HepG2 (cell line): ENCODE results near the gene FAM171A2. TPM values are rescaled to one million over a fixed set of nuclear protein-coding genes. Genes with fewer than 3 reads are reported as not detected.

Source experiments
- ATAC-seq: fragments of 200-7000 bp; cut with Tn5 transposase; 3 replicates; pipeline ENCODE4 v1.9.1; 2020; ENCODE audit warnings: mild to moderate bottlenecking, moderate library complexity
- BruUV-seq: library from RNA; stranded (reverse); fragments of 400-500 nt; replicated peaks from 2 replicates; lab custom pipeline; 2021; lab: Mats Ljungman, UMichigan
- CTCF ChIA-PET: fragments of 300-600 bp; formaldehyde crosslinking; extraction: SDS; loops from one replicate; lab custom pipeline; 2021; ENCODE audit warnings: low total read pairs, inconsistent platforms, low intra/inter-chr PET ratio; lab: Yijun Ruan, JAX
- POLR2A ChIA-PET: fragments of 350-600 bp; sonication (Branson Sonifier 250); formaldehyde crosslinking; loops from one replicate; lab custom pipeline; 2020; ENCODE audit warnings: antibody characterized with exemption, inconsistent platforms; lab: Yijun Ruan, JAX
- DNase-seq: peaks from one replicate; pipeline ENCODE4 v3.0.0-alpha.2; 2015; ENCODE audit warnings: low spot score
- FAIRE-seq: peaks from 3 replicates; lab custom pipeline; 2011; peaks lifted over from hg19 to GRCh38; lab: Jason Lieb, UNC
- H2AFZ ChIP-seq: one replicate; pipeline ENCODE4 v1.6.1; 2011; ENCODE audit warnings: low read length, inconsistent platforms
- H3K27ac ChIP-seq: fragments of 300-600 bp; 3 replicates; pipeline ENCODE4 v1.8.0; 2011; ENCODE audit warnings: mixed run types, mild to moderate bottlenecking, mixed read lengths, low read length, inconsistent platforms; ENCODE audit not compliant: insufficient read depth; ENCODE audit errors: extremely low read length
- H3K27me3 ChIP-seq, 2 experiments: fragments of 200-600 bp in 1 of 2; 2 replicates in 1 of 2; 3 replicates in 1 of 2; pipeline versions ENCODE4 v1.6.0 to v1.8.0; 2011; ENCODE audit warnings: low read length in 2 of 2, mild to moderate bottlenecking in 2 of 2, moderate library complexity in 2 of 2, inconsistent platforms in 1 of 2; ENCODE audit not compliant: insufficient read depth in 2 of 2, control insufficient read depth in 1 of 2
- H3K36me3 ChIP-seq, 2 experiments: fragments of 200-600 bp in 1 of 2; replicated peaks in 1 of 2; 2 replicates in 1 of 2; 3 replicates in 1 of 2; pipeline versions ENCODE4 v1.5.1 to v1.8.0; 2011; ENCODE audit warnings: low read length in 2 of 2, inconsistent platforms in 1 of 2; ENCODE audit not compliant: insufficient read depth in 2 of 2, control insufficient read depth in 1 of 2
- H3K4me1 ChIP-seq: 2 replicates; pipeline ENCODE4 v1.5.1; 2012; ENCODE audit warnings: low read length, inconsistent platforms; ENCODE audit not compliant: insufficient read depth
- H3K4me2 ChIP-seq: 2 replicates; pipeline ENCODE4 v1.6.0; 2011; ENCODE audit warnings: low read depth, low read length, inconsistent platforms
- H3K4me3 ChIP-seq, 3 experiments: fragments of 200-600 bp in 1 of 3; sonication (generic), shearing (Covaris generic) in 1 of 3; replicated peaks in 1 of 3; 2 replicates each; pipeline ENCODE4 v1.5.1; 2011 to 2016; ENCODE audit warnings: low read length in 3 of 3, inconsistent platforms in 2 of 3, low read depth in 2 of 3, mild to moderate bottlenecking in 2 of 3, control low read depth in 1 of 3, mixed read lengths in 1 of 3; ENCODE audit not compliant: insufficient read depth in 1 of 3
- H3K79me2 ChIP-seq: one replicate; pipeline ENCODE4 v1.6.1; 2011; ENCODE audit warnings: low read length, inconsistent platforms; ENCODE audit not compliant: insufficient read depth
- H3K9ac ChIP-seq: 2 replicates; pipeline ENCODE4 v1.6.0; 2011; ENCODE audit warnings: mild to moderate bottlenecking, low read depth, low read length, inconsistent platforms; ENCODE audit not compliant: insufficient read depth
- H3K9me3 ChIP-seq: 2 replicates; pipeline ENCODE4 v1.5.1; 2012; ENCODE audit warnings: mild to moderate bottlenecking, low read length
- H4K20me1 ChIP-seq: 2 replicates; pipeline ENCODE4 v1.6.0; 2011; ENCODE audit warnings: inconsistent platforms, mild to moderate bottlenecking, low read length, moderate library complexity; ENCODE audit not compliant: insufficient read depth
- DNMT3B ChIP-seq: conservative IDR thresholded peaks from 2 replicates; pipeline ENCODE4 v1.6.1; 2016; ENCODE audit warnings: missing biosample characterization, control low read depth
- FOSL1 ChIP-seq: sonication (generic); formaldehyde crosslinking; IDR thresholded peaks from 2 replicates; pipeline ENCODE4 v1.9.0; 2021; ENCODE audit warnings: missing genetic modification reagents, borderline replicate concordance
- FOXJ3 ChIP-seq: sonication (generic); formaldehyde crosslinking; IDR thresholded peaks from 2 replicates; pipeline ENCODE4 v1.4.0; 2020; ENCODE audit warnings: missing genetic modification reagents, mild to moderate bottlenecking, borderline replicate concordance
- FOXO1 ChIP-seq: sonication (generic); formaldehyde crosslinking; IDR thresholded peaks from 2 replicates; pipeline ENCODE4 v1.4.0; 2020; ENCODE audit warnings: missing genetic modification reagents
- HIVEP1 ChIP-seq: sonication (generic); formaldehyde crosslinking; IDR thresholded peaks from 2 replicates; pipeline ENCODE4 v1.4.0; 2020; ENCODE audit warnings: mild to moderate bottlenecking, missing genetic modification reagents
- HOXA7 ChIP-seq: sonication (generic); formaldehyde crosslinking; IDR thresholded peaks from 2 replicates; pipeline ENCODE4 v1.8.1; 2022; ENCODE audit warnings: mild to moderate bottlenecking, missing genetic modification reagents, moderate library complexity
- KLF6 ChIP-seq: IDR thresholded peaks from 2 replicates; pipeline ENCODE4 v1.8.0; 2016; ENCODE audit warnings: missing biosample characterization, missing genetic modification reagents
- MEF2D ChIP-seq: sonication (generic); formaldehyde crosslinking; IDR thresholded peaks from 2 replicates; pipeline ENCODE4 v1.5.1; 2020; ENCODE audit warnings: mild to moderate bottlenecking, missing genetic modification reagents
- NCOA2 ChIP-seq: sonication (generic); formaldehyde crosslinking; IDR thresholded peaks from 2 replicates; pipeline ENCODE4 v1.8.0; 2022; ENCODE audit warnings: inconsistent platforms
- RBM22 ChIP-seq: fragments of 200-400 bp; formaldehyde crosslinking; optimal IDR thresholded peaks from 2 replicates; pipeline ENCODE3; 2017; ENCODE audit warnings: mild to moderate bottlenecking, low read length, moderate library complexity
- SMC3 ChIP-seq: IDR thresholded peaks from 2 replicates; pipeline ENCODE4 v1.6.1; 2011; ENCODE audit warnings: low read length, improper control_type of control experiment
- SRSF4 ChIP-seq: fragments of 200-400 bp; formaldehyde crosslinking; IDR thresholded peaks from one replicate; pipeline ENCODE4 v1.6.1; 2018; ENCODE audit warnings: mild to moderate bottlenecking, low read depth, low read length, moderate library complexity; ENCODE audit not compliant: poor library complexity, severe bottlenecking
- STAG1 ChIP-seq: sonication (generic); formaldehyde crosslinking; IDR thresholded peaks from 2 replicates; pipeline ENCODE4 v1.4.0; 2020; ENCODE audit warnings: missing genetic modification reagents
- TBX2 ChIP-seq: sonication (generic); formaldehyde crosslinking; IDR thresholded peaks from 2 replicates; pipeline ENCODE4 v1.5.0; 2020; ENCODE audit warnings: missing genetic modification reagents, mild to moderate bottlenecking, borderline replicate concordance
- ZNF121 ChIP-seq: sonication (generic); formaldehyde crosslinking; IDR thresholded peaks from 2 replicates; pipeline ENCODE4 v1.5.0; 2020; ENCODE audit warnings: mild to moderate bottlenecking, missing genetic modification reagents
- ZNF432 ChIP-seq: sonication (generic); formaldehyde crosslinking; IDR thresholded peaks from 2 replicates; pipeline ENCODE4 v1.5.0; 2020; ENCODE audit warnings: missing genetic modification reagents, mild to moderate bottlenecking, borderline replicate concordance
- WGBS: methylation state at CpG from one replicate; pipeline ENCODE4 v1.1.6; 2017; ENCODE audit warnings: low lambda C conversion rate; 5-methylcytosine and 5-hydroxymethylcytosine counted together
- in situ Hi-C: cut with HindIII; loops from 2 replicates; pipeline ENCODE4 v1.10.0; 2017; ENCODE audit warnings: low pct_unique_long_range_greater_than_20kb; ENCODE audit not compliant: extremely low pct_ligation_motif_present
- intact Hi-C: fragments of 100-400 bp; cut with micrococcal nuclease; formaldehyde crosslinking; loops from one replicate; pipeline ENCODE4 v1.10.0; 2022; ENCODE audit not compliant: unreplicated experiment
- polyA plus RNA-seq, 8 experiments: library from polyadenylated mRNA; depleted of rRNA in 3 of 8; stranded (reverse) in 7 of 8; unstranded in 1 of 8; fragments of >200 nt; fragmentation: Illumina TruSeq in 4 of 8; extraction: Trizol in 4 of 8; gene quantifications; 2 replicates each; pipeline versions ENCODE4 v1.2.1 to v1.2.3, GENCODE V29; 2011 to 2016; ENCODE audit warnings: low read depth in 4 of 8, missing spikeins in 1 of 8, mixed read lengths in 1 of 8; ENCODE audit not compliant: insufficient read depth in 1 of 8
- total RNA-seq, 5 experiments: library from RNA; depleted of rRNA; stranded (reverse); fragments of >200 nt; fragmentation: Illumina TruSeq; extraction: Trizol; gene quantifications; 2 replicates each; pipeline ENCODE4 v1.2.3, GENCODE V29; 2016; ENCODE audit warnings: low read depth in 1 of 5
- TF ChIP-seq, protein P1 (sequence below): sonication (generic); formaldehyde crosslinking; IDR thresholded peaks from 2 replicates; pipeline ENCODE4 v1.4.0; 2020; ENCODE audit warnings: missing genetic modification reagents

Gene FAM171A2
- total and polyA plus RNA-seq, 2 of the 13 experiments (the other 11 are each of a cell fraction or from before 2014, with no cell fraction given) = 1.8 to 3.6 TPM

DNA sequence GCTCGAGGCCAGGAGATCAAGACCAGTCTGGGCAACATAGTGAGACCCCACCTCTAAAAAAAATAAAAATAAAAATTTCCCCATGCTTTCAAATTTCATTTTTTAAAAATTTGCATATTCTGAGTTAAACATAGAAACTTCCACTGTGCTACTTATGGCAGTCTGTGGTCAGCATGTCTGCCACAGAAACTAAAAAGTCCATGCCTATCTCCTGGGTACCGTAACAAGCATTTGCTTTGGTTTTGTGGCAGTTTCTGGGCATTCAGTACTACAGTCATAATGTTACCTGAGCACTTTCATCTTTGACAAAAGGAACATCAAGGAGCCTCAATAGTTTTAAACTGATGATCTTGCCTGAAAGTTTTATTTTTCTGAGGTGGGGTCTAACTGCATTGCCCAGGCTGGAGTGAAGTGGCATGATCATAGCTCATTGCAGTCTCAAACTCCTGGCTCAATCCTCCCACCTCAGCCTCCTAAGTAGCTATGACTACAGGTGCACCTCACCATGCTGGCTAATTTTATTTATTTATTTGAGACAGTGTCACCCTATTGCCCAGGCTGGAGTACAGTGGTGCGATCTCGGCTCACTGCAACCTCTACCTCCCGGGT lies 39.0 kb upstream of the FAM171A2 start:
- H3K4me1 ChIP-seq = no peaks in the 10 kb centered on the region
- DNase-seq (no peak), FAIRE-seq (no peak), ATAC-seq (no peak)
- peaks cover 18 to 68% of the 10 kb centered on the region in 2 experiments for H3K36me3 ChIP-seq
- H2AFZ ChIP-seq = no peak overlapping the region
- BruUV-seq = no TSS peak
- H3K4me2 ChIP-seq = no peak overlapping the region
- H3K27ac ChIP-seq = no peak overlapping the region
- TF ChIP-seq TBX2 (CRISPR knock-in tag) = no peak
- no peak for TF ChIP-seq FOXJ3 (CRISPR knock-in tag)
- no peak for TF ChIP-seq ZNF432 (CRISPR knock-in tag)
- no peak for TF ChIP-seq FOSL1
- TF ChIP-seq HOXA7 = no peak
- TF ChIP-seq ZNF121 (CRISPR knock-in tag) = peak; percentile 67
- TF ChIP-seq DNMT3B (CRISPR knock-in tag) = no peak
- in situ Hi-C loops = no loop called here
- intact Hi-C loops = no loop called here
- no peaks in the 10 kb centered on the region for H3K27me3 ChIP-seq
- no peaks in the 10 kb centered on the region for H3K9me3 ChIP-seq
- no peaks in the 10 kb centered on the region for H4K20me1 ChIP-seq
- 91% methylated on average over 5 of the region's 5 CpGs for WGBS
- no peaks in the 10 kb centered on the region for H3K79me2 ChIP-seq
- H3K9ac ChIP-seq = no peak overlapping the region
- H3K4me3 ChIP-seq = no peak overlapping the region
- ChIA-PET POLR2A (no interaction called here), CTCF (no interaction called here)

DNA sequence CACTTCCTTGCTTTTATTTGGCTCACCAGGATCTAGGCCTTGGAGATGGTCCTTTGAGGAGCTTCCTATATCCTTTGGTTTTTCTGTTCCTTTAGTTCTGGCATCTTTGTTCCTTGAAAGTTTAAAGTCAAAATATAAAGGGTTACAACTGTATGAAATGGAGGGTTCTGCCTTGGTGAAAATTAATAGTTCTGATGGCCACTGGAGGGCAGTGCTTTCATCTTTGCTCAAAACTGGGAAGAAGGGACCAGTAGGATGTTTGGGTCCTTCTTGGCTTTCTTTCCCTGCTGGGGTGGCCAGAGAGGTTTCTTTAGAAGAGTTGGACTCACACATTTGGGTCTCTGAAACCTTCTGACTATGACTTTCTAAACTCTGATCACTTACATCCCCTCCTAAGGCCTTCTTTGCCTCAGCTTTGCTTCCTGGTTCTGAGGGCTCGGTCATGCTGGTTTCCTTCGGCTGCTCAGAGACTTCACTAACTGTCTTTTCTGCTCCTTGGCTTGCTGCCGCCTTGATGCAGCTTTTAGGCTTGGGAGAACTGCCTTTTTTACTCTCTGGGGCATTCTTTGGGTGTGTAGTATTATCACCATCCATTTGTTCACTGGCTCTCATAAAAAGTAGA lies 36.7 kb upstream of the FAM171A2 start:
- Histone ChIP-seq H3K9me3 (no peaks in the 10 kb centered on the region), H3K27ac (no peak overlapping the region), H3K79me2 (no peaks in the 10 kb centered on the region), H3K27me3 (no peaks in the 10 kb centered on the region), H3K4me3 (no peak overlapping the region), H4K20me1 (no peaks in the 10 kb centered on the region), H2AFZ (no peak overlapping the region), H3K9ac (no peak overlapping the region), H3K4me1 (no peaks in the 10 kb centered on the region), H3K36me3 (peaks cover 20 to 72% of the 10 kb centered on the region in 2 experiments), H3K4me2 (no peak overlapping the region)
- 92% methylated on average over 3 of the region's 3 CpGs for WGBS
- BruUV-seq = no TSS peak
- in situ Hi-C loops (no loop called here), intact Hi-C loops (loop anchor here (1.0 kb wide), 1 partner anchor 123 kb away; no protein-coding TSS in a partner anchor)
- ATAC-seq (peak; percentile 62), FAIRE-seq (peak; percentile 94), DNase-seq (peak; percentile 34)
- POLR2A ChIA-PET = interaction anchor here (0.9 kb wide), 1 partner anchor 123 kb away, joined by 3 read pairs; no protein-coding TSS in a partner anchor
- CTCF ChIA-PET = interaction anchor here (1.0 to 1.9 kb wide), 2 partner anchors 122 to 236 kb away, joined by 3 to 34 read pairs; no protein-coding TSS in a partner anchor
- TF ChIP-seq FOXO1 (CRISPR knock-in tag) (no peak), HIVEP1 (no peak), SRSF4 (no peak), SMC3 (peak; percentile 58), KLF6 (CRISPR knock-in tag) (no peak), MEF2D (CRISPR knock-in tag) (no peak), NCOA2 (CRISPR knock-in tag) (no peak), STAG1 (peak; percentile 62), RBM22 (peak; percentile 1)
- TF ChIP-seq, protein P1, sequence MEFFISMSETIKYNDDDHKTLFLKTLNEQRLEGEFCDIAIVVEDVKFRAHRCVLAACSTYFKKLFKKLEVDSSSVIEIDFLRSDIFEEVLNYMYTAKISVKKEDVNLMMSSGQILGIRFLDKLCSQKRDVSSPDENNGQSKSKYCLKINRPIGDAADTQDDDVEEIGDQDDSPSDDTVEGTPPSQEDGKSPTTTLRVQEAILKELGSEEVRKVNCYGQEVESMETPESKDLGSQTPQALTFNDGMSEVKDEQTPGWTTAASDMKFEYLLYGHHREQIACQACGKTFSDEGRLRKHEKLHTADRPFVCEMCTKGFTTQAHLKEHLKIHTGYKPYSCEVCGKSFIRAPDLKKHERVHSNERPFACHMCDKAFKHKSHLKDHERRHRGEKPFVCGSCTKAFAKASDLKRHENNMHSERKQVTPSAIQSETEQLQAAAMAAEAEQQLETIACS (CRISPR knock-in tag) = no peak
